Measurements from ENCODE around the gene GFAP. TPM values are rescaled to one million over a fixed set of nuclear protein-coding genes. Genes with fewer than 3 reads are reported as not detected.

GFAP gene
- polyA plus RNA-seq, 1 donor from 2014 or later: 0.45 TPM

GRCh38 chr17:44912763-44913544, 2.3 kb downstream of the GFAP start:
- peaks cover 0 to 6% (median 6%) of the 10 kb centered on the region in 3 donors for H3K4me1 Mint-ChIP-seq
- no peaks in the 10 kb centered on the region for H3K9me3 Mint-ChIP-seq
- H3K27me3 Mint-ChIP-seq: peaks cover 35% of the 10 kb centered on the region
- H3K36me3 Mint-ChIP-seq: no peaks in the 10 kb centered on the region
- H3K27ac Mint-ChIP-seq: peak overlapping the region in 1 of 3 donors; percentile 15
- H3K4me3 Mint-ChIP-seq: peak overlapping the region in 1 of 4 donors; percentile 10

GRCh38 chr17:44911133-44912001, 3.9 kb downstream of the GFAP start:
- Mint-ChIP-seq H3K27ac (no peak overlapping the region), H3K4me3 (peak overlapping the region in 3 of 4 donors; percentile 63 to 85 (median 77)), H3K36me3 (no peaks in the 10 kb centered on the region), H3K27me3 (peaks cover 39% of the 10 kb centered on the region), H3K9me3 (no peaks in the 10 kb centered on the region), H3K4me1 (peaks cover 0 to 6% (median 6%) of the 10 kb centered on the region in 3 donors)

- H3K27ac Mint-ChIP-seq: no peak overlapping the region
- no peaks in the 10 kb centered on the region for H3K9me3 Mint-ChIP-seq
- H3K4me1 Mint-ChIP-seq: peaks cover 0 to 6% (median 6%) of the 10 kb centered on the region in 3 donors
- peaks cover 44% of the 10 kb centered on the region for H3K27me3 Mint-ChIP-seq
- H3K4me3 Mint-ChIP-seq: peak overlapping the region in 2 of 4 donors; percentile 51 to 65
- peaks cover 1% of the 10 kb centered on the region for H3K36me3 Mint-ChIP-seq
These were observed 4.8 kb downstream of the GFAP start for GRCh38 chr17:44910231-44911106.

- peaks cover 44% of the 10 kb centered on the region for H3K27me3 Mint-ChIP-seq
- no peak overlapping the region for H3K4me3 Mint-ChIP-seq
- no peaks in the 10 kb centered on the region for H3K9me3 Mint-ChIP-seq
- peaks cover 1% of the 10 kb centered on the region for H3K36me3 Mint-ChIP-seq
- H3K4me1 Mint-ChIP-seq: peaks cover 0 to 6% (median 6%) of the 10 kb centered on the region in 3 donors
- no peak overlapping the region for H3K27ac Mint-ChIP-seq
These were observed 5.6 kb downstream of the GFAP start for GRCh38 chr17:44909681-44910144.

DNA sequence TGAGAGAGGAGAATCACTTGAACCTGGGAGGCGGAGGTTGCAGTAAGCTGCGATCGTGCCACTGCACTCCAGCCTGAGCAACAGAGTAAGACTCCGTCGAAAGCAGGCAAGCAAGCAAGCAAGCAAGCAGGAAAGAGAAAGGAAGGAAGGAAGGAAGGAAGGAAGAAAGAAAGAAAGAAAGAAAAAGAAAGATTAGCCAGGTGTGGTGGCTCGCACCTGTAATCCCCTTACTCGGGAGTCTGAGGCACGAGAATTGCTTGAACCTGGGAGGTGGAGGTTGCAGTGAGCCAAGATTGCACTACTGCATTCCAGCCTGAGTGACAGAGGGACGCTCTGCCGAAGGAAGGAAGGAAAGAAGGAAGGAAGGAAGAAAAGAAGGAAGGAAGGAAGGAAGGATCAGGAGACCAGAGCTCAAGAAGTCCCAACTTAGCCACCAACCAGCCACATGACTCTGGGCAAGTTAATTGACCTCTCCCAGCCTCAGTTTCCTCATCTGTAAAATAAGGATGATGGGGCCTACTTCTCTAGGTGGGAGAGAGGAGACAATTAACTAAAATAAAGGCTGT, 6.5 kb downstream of the GFAP start:
- Mint-ChIP-seq H3K36me3 (peaks cover 1% of the 10 kb centered on the region), H3K4me1 (peaks cover 0 to 6% (median 6%) of the 10 kb centered on the region in 3 donors), H3K27ac (no peak overlapping the region), H3K4me3 (no peak overlapping the region), H3K27me3 (peaks cover 41% of the 10 kb centered on the region), H3K9me3 (no peaks in the 10 kb centered on the region)

DNA sequence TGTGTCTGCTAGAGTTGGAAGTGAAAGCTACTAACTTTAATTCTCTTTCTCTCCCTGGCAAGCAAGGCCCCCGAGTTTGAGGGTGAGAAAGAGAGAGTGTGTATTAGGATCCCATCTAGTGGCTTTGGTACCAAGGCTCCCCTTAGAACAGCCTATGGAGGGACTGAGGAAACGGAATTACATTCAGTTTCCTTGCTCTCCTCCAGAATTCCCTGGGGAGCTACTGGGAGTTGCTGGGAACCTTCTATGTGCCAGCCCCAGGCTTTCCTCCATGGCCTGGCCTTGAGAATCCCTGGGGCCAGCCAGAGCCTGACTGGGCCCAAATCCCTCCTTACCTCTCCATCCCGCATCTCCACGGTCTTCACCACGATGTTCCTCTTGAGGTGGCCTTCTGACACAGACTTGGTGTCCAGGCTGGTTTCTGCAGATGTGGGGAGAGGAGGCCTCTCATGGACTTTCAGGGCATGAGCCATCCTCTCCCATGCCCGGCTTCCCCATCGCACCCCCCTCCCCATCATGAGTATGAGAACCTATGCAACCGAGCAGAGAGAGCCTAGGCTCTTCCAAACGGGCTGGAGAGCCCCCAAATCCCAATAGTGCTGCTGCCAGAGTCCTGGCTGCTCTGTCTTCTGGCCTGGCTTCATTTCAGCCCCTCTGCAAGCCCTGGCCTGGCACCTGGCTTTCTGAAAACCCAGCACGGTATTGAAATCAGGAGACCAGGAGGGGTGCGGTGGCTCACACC, 7.4 kb downstream of the GFAP start:
- H3K27ac Mint-ChIP-seq: no peak overlapping the region
- H3K9me3 Mint-ChIP-seq: no peaks in the 10 kb centered on the region
- no peak overlapping the region for H3K4me3 Mint-ChIP-seq
- H3K27me3 Mint-ChIP-seq: peaks cover 35% of the 10 kb centered on the region
- H3K4me1 Mint-ChIP-seq: peaks cover 0 to 5% (median 4%) of the 10 kb centered on the region in 3 donors
- H3K36me3 Mint-ChIP-seq: peaks cover 1% of the 10 kb centered on the region

DNA sequence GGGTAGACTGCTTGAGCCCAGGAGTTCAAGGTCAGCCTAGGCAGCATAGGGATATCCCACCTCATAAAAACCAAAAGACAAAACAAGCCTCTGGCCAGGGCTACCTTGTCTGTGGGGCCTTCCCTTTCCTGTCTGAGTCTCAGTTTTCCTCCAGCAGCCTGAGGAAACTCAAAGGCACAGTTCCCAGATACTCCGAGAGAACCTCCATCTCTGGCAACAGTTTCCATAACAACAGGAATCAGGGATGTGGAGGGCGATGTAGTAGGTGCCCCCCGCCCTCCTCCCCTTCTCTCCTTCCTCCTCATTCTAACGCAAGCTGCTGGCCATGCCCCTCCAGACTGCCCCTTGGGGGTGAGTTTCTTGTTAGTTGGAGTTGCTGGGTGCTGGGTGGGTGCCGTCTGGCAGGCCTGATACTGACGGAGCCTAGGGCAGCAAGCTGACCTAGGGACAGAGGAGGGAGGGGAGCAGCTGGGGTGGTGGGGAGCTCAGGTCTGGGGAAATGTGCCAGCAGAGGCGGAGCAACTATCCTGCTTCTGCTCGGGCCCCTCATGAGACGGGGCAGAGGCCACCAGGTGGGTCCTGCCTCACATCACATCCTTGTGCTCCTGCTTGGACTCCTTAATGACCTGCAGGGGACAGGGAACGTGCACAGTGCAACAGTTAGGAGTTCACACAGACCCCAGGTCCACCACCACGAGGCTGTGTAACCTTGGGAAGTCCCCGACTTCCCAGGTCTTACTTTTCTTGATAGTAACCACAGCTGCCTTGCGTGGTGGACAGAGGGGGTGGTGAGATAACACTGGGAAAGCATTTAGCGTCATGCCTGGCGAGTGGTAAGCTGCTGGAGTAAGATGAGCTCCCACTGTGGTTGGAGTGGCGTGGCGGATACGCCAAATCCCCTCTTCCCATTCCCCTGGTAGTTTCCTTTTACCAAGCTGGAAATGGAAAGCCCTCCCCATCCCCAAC, 8.3 kb downstream of the GFAP start:
- Mint-ChIP-seq H3K9me3 (no peaks in the 10 kb centered on the region), H3K27ac (no peak overlapping the region), H3K4me1 (peaks cover 0 to 5% (median 4%) of the 10 kb centered on the region in 3 donors), H3K4me3 (no peak overlapping the region), H3K36me3 (peaks cover 1% of the 10 kb centered on the region), H3K27me3 (peaks cover 28% of the 10 kb centered on the region)

DNA sequence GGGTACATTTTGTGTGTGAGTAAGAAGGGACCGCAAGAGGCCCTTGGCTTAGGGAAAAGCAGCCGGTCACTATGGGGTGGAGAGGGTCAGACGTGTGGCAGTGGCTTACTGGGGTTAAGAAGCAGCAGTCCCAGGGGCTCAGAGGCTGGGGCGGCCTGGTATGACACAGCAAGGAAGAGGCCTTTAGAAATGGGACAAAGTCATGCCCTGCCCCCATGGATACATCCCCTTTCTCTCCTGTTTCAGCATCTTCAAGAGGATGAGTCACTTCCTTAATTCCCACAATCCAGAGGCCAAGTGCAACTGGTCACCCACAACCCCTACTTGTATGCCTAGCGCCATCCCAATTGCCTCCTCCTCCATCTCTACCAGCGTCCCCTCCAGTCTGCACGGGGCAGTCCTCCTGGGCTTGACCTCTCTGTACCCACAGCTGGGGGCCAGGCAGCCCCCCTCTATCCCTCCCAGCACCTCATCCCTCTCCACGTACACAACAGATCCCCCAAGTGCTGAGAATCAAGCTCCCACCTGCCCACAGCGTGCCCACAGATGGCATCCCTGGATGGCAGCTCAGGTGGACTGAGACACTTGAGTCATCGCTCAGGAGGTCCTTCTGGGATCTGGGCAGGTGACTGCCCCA, 9.2 kb downstream of the GFAP start:
- Mint-ChIP-seq H3K27me3 (peaks cover 21% of the 10 kb centered on the region), H3K9me3 (peaks cover 0 to 2% (median 0%) of the 10 kb centered on the region in 3 donors), H3K36me3 (peaks cover 1% of the 10 kb centered on the region), H3K27ac (no peak overlapping the region), H3K4me1 (peaks cover 0 to 5% (median 3%) of the 10 kb centered on the region in 3 donors), H3K4me3 (peak overlapping the region in 1 of 4 donors; percentile 21)

DNA sequence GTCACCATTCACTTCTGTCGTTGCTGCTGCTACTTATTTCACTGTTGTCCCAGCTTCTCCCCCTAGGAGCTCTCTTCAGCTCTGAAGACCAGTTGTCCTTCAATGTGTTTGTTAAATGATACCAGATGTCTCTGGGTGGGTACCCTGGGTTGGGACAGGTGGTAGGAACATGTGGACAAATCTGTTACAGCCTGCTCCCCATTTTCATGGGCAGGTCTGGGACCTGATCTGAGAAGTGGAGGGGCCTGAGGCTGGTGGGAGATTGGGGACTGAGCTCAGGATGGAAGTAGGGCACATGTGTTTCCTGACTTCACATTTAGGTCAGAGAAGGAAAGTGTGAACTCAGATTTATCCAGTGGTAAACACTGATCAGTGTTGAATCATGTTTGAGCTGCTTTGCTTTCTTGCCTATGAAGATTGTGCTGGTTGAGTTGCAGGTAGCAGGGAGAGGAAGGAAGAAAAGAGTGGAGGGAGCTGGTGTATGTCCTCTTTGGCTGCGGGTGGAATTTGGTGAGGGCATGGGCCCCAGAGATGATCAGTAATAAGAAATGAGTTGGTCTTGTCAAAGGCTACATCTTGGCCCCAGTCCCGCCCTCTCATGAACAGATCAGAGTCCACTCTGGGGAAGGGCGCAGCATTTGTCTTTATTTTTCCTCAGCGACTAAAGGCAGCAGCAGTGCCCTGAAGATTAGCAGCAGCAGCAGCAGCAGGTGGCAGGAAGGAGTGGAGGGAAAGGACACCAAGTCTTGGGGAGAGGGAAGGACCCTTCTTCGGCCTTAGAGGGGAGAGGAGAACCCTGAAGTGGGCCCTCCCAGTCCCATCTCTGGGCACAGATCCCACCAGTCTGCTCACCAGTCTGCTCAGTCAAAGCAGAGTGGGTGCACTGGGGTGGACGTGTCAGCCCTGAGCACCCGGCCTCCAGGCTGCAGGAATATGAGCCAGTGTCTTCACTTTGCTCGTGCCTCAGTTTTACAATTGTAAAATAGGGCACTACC, 10.0 kb downstream of the GFAP start:
- Mint-ChIP-seq H3K27ac (no peak overlapping the region), H3K4me1 (peaks cover 0 to 4% (median 1%) of the 10 kb centered on the region in 3 donors), H3K4me3 (no peak overlapping the region), H3K36me3 (peaks cover 1% of the 10 kb centered on the region), H3K9me3 (peaks cover 0 to 2% (median 0%) of the 10 kb centered on the region in 3 donors), H3K27me3 (peaks cover 14% of the 10 kb centered on the region)

- Mint-ChIP-seq H3K27me3 (peaks cover 10% of the 10 kb centered on the region), H3K9me3 (peaks cover 0 to 2% (median 0%) of the 10 kb centered on the region in 3 donors), H3K27ac (no peak overlapping the region)
These were observed 11.0 kb downstream of the GFAP start for GRCh38 chr17:44904001-44904984.

More at GRCh38 chr17:44904001-44904984, 11.0 kb downstream of the GFAP start:
- peaks cover 1% of the 10 kb centered on the region for H3K36me3 Mint-ChIP-seq
- peaks cover 5 to 8% (median 6%) of the 10 kb centered on the region in 3 donors for H3K4me1 Mint-ChIP-seq
- no peak overlapping the region for H3K4me3 Mint-ChIP-seq
